ENCODE measurements around the gene BHMT2.

The BHMT2 gene

DNA sequence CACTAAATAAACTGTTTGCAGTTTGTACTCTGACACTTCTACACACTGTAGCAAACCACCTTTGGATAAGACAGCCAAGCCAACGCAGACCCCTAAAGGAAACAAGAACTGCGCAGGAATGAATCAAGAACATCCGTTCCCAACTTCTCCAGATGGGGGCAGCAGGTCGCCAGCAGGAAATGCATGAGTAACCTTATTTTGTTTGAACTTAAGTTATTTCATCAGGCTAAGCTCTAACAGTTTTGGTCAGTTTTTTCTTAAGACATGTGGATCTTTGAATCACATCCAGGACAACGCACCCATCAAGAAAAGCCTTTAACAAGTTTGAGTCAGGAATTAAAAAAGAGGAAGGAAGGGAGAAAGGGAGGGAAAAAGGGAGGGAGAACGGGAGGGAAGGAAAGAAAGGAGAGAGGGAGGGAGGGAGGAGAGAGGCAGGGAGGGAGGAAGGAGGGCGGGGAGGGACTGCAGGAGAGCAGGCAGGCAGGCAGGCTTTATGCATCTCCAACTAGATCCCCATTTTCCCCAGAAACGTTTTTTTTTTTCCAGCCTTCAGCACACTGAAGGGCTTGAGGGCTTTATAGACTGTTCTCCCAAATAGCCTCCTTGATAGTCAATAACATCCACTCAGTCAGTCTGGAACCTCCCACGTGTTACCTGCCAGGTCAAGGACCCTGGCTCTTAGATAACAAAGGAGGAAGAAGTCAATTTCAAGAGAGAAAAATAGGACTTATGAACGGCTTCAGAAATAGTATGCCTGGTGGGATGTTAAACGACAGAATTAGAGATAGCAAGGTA is 64.3 kb downstream of the BHMT2 start:
- no peaks in the 10 kb centered on the region for H3K79me2 ChIP-seq (ENCODE audit: control insufficient read depth, low read length)
- no peak overlapping the region for H3K27ac ChIP-seq (ENCODE audit: low read depth, low read length)
- peak overlapping the region; percentile 62 for H3K4me3 ChIP-seq (ENCODE audit: low read length)
- peaks cover 17% of the 10 kb centered on the region for H3K4me1 ChIP-seq (ENCODE audit: control insufficient read depth, low read length)
- no peaks in the 10 kb centered on the region for H3K36me3 ChIP-seq (ENCODE audit: control insufficient read depth, low read length)
- TF ChIP-seq EZH2phosphoT487 (IDR thresholded peaks at IDR 0.05; ENCODE audit: borderline replicate concordance, low read length) = no peak
- TF ChIP-seq, protein P1, sequence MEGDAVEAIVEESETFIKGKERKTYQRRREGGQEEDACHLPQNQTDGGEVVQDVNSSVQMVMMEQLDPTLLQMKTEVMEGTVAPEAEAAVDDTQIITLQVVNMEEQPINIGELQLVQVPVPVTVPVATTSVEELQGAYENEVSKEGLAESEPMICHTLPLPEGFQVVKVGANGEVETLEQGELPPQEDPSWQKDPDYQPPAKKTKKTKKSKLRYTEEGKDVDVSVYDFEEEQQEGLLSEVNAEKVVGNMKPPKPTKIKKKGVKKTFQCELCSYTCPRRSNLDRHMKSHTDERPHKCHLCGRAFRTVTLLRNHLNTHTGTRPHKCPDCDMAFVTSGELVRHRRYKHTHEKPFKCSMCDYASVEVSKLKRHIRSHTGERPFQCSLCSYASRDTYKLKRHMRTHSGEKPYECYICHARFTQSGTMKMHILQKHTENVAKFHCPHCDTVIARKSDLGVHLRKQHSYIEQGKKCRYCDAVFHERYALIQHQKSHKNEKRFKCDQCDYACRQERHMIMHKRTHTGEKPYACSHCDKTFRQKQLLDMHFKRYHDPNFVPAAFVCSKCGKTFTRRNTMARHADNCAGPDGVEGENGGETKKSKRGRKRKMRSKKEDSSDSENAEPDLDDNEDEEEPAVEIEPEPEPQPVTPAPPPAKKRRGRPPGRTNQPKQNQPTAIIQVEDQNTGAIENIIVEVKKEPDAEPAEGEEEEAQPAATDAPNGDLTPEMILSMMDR (IDR thresholded peaks at IDR 0.05; ENCODE audit: low read depth, low read length, poor library complexity, severe bottlenecking) = peak; percentile 73
- no peaks in the 10 kb centered on the region for H3K9me2 ChIP-seq (replicated peaks; ENCODE audit: control insufficient read depth, low read length)
- no peaks in the 10 kb centered on the region for H3K9me3 ChIP-seq (ENCODE audit: control insufficient read depth, insufficient read depth, low read length)
- peaks cover 3% of the 10 kb centered on the region; the same call in 1 of the 2 replicates for H3K27me3 ChIP-seq (ENCODE audit: control insufficient read depth, low read length)
- 0 out of 2 replicates have a peak, but pooled peaks cover 2% of the 10 kb centered on the region for H3F3A ChIP-seq (ENCODE audit: control insufficient read depth, insufficient read depth)
- no peaks in the 10 kb centered on the region for H4K20me1 ChIP-seq (ENCODE audit: control insufficient read depth, insufficient read depth, low read depth, low read length)
- H3K4me2 ChIP-seq (ENCODE audit: low read length) = peak overlapping the region; percentile 78

DNA sequence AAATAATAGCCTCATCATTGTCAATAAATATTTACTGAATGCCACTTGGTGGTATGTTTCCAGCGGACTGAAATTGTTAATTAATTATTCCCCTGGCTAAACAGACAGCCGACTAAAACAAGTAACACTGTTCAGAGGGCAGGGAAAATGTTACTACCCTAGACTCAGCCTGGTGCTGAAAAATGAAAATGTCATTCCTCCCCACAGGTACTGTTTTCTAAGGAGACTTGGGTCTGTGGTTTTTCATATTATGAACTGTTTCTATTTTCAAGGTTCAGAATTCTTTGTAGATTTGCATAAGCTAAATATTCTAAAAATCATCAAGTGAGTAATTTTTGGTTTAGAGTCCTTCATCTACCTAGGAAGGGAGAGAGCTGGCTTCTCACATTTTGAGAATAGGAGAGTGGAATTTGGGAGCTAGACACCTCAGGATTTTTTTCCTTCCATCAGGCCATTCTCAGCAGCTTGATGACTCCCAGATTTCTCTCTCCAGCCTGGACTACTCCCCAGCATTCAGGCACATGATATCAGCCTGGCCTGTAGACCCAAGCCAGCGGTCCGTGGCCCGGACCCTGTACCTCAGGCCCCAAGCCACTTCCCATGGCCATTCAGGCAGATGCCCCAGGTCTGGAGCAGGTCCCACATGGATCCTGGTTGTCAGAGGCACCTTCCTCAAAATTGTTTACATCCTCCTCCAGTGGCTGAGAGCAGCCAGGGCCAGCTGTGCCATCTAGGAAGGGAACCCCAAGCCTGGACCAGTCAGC is 66.4 kb downstream of the BHMT2 start:
- Histone ChIP-seq H3K4me1 (ENCODE audit: control insufficient read depth, low read length) (peaks cover 17% of the 10 kb centered on the region), H3K9me3 (ENCODE audit: control insufficient read depth, insufficient read depth, low read length) (no peaks in the 10 kb centered on the region), H3K27me3 (ENCODE audit: control insufficient read depth, low read length) (peaks cover 3% of the 10 kb centered on the region; the same call in 1 of the 2 replicates), H3K79me2 (ENCODE audit: control insufficient read depth, low read length) (no peaks in the 10 kb centered on the region), H3K27ac (ENCODE audit: low read depth, low read length) (no peak overlapping the region), H3K4me2 (ENCODE audit: low read length) (no peak overlapping the region), H3K36me3 (ENCODE audit: control insufficient read depth, low read length) (no peaks in the 10 kb centered on the region), H3K9me2 (replicated peaks; ENCODE audit: control insufficient read depth, low read length) (no peaks in the 10 kb centered on the region), H4K20me1 (ENCODE audit: control insufficient read depth, insufficient read depth, low read depth, low read length) (no peaks in the 10 kb centered on the region), H3F3A (ENCODE audit: control insufficient read depth, insufficient read depth) (0 out of 2 replicates have a peak, but pooled peaks cover 2% of the 10 kb centered on the region), H3K4me3 (ENCODE audit: low read length) (no peak overlapping the region)
- TF ChIP-seq EZH2phosphoT487 (IDR thresholded peaks at IDR 0.05; ENCODE audit: borderline replicate concordance, low read length) = no peak
- TF ChIP-seq, protein P1 (IDR thresholded peaks at IDR 0.05; ENCODE audit: low read depth, low read length, poor library complexity, severe bottlenecking) = no peak

DNA sequence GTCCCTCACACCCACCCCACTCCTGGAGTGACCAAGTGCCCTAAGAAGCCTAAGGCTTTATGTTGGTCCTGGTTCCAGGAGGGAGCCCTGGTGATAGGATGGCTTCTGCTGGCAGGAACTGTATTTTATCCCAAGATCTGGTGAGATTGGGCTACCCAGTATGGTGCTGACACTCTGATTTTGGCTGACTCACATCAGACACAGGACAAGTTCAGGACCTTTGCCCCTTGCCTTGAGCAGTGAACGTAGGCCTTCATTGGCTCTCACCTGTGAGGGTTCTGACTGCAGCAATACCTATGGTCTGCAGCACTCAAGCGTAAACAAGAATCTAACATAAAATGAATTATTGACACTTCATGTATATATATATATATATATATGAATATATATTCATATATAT is 67.1 kb downstream of the BHMT2 start:
- Histone ChIP-seq H3K79me2 (ENCODE audit: control insufficient read depth, low read length) (no peaks in the 10 kb centered on the region), H3K4me2 (ENCODE audit: low read length) (no peak overlapping the region), H3K27ac (ENCODE audit: low read depth, low read length) (no peak overlapping the region), H4K20me1 (ENCODE audit: control insufficient read depth, insufficient read depth, low read depth, low read length) (no peaks in the 10 kb centered on the region), H3K4me3 (ENCODE audit: low read length) (no peak overlapping the region), H3K4me1 (ENCODE audit: control insufficient read depth, low read length) (peaks cover 17% of the 10 kb centered on the region), H3K36me3 (ENCODE audit: control insufficient read depth, low read length) (no peaks in the 10 kb centered on the region), H3K9me3 (ENCODE audit: control insufficient read depth, insufficient read depth, low read length) (no peaks in the 10 kb centered on the region), H3K9me2 (replicated peaks; ENCODE audit: control insufficient read depth, low read length) (no peaks in the 10 kb centered on the region), H3F3A (ENCODE audit: control insufficient read depth, insufficient read depth) (0 out of 2 replicates have a peak, but pooled peaks cover 2% of the 10 kb centered on the region), H3K27me3 (ENCODE audit: control insufficient read depth, low read length) (peaks cover 3% of the 10 kb centered on the region; the same call in 1 of the 2 replicates)
- TF ChIP-seq EZH2phosphoT487 (IDR thresholded peaks at IDR 0.05; ENCODE audit: borderline replicate concordance, low read length) = no peak
- TF ChIP-seq, protein P1 (IDR thresholded peaks at IDR 0.05; ENCODE audit: low read depth, low read length, poor library complexity, severe bottlenecking) = no peak
